Fibroblast of pulmonary artery (primary cell): ENCODE results near the gene PRMT7.

Experiments used
- DNase-seq: peaks from one replicate; pipeline ENCODE4 v3.0.0-alpha.2; 2010; ENCODE audit warnings: low read depth
- H3K4me3 ChIP-seq: replicated peaks from 2 replicates; pipeline ENCODE4 v1.5.1; 2011; ENCODE audit warnings: low read depth, mild to moderate bottlenecking, control low read depth, low read length, moderate library complexity
- CTCF ChIP-seq: IDR thresholded peaks from 2 replicates; pipeline ENCODE4 v1.5.1; 2011; ENCODE audit warnings: mild to moderate bottlenecking, control low read depth, low read length, inconsistent platforms; ENCODE audit errors: missing control alignments

Gene PRMT7

DNA sequence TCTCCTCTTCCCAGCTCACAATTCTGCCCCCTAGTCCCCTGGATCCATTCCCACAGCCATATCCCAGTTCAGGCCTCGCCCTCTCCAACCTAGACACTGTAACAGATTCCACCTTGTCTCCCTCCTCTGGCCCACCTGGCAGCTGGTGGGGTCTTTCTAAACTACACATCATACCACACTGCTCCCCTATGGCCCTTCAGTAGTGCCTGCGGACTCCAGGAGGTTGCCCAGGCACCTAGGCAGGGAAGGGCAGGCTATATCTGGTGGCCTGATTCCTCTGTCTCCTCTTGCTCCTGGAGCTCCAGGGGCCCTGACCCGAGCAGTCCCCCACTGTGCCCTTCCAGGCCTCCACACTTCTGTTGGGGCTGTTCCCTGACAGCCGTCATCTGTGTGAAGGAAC, 73.0 kb downstream of the PRMT7 start:
- H3K4me3 ChIP-seq, result no peak overlapping the region
- DNase-seq, result no peak
- TF ChIP-seq CTCF, result no peak

DNA sequence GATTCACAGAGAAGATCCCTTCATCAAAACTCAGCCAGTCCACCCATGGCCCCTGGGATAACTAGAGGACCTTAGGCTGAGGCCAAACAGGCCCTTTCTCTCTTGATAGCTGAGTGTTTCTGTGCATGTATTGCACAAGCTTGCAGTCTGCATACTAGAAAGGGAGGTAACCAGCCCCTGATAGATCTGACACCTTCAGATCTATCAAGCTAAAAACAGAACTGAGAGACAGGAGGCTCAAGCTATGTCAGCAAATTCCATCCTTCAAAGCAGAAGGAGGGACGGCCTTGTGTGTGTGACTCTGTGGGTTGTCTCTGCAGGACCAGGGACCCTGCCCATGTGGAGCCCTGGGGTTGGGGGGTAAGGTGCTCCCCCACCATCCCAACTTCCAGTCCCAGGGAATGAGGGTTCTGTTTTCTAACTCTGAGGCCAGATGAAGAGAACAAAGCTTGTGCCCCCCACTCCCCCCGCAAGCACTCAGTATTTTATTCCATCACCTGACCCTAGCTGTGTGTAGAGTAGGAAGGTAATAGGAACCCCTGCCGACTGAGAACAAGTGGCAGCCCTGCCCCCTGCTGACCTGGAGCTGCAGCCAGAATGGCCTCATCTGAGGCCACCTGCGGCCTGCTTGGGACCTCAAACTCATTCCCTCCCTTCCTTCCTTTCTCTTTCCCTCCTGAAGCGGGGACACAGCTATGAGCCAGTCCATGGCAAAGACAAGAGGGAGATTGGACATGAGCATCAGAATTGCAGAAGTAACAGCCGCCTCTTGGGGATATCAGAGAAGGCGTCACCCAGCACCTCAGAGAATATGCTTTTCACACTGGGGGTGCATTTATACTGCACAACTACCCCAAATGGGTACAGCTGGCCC, 73.7 kb downstream of the PRMT7 start:
- H3K4me3 ChIP-seq, result no peak overlapping the region
- no peak for TF ChIP-seq CTCF
- no peak for DNase-seq

- no peak for DNase-seq
These were observed 74.6 kb downstream of the PRMT7 start for GRCh38 chr16:68385371-68385770.

DNA sequence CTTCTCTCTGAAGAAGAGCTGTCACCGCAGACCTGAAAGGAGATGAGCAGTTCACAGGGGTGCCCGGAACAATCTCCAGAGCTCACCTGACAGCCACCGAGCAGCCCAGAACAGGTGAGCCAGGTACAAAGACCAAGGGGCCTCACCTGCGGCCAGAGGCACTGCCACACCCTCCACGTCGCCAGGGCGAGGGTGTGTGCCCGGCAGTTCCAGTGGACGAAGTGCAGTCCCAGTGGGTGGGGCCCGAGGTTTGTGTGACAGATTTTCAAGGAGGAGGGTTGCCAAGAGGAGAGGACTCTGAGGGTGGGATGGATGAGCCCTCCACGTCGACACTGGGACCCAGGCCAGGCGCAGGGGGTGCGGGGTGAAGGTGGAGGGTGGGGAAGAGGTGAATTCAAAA, 75.8 kb downstream of the PRMT7 start:
- TF ChIP-seq CTCF, result no peak
- H3K4me3 ChIP-seq, result no peak overlapping the region
- DNase-seq, result no peak

More at GRCh38 chr16:68385371-68385770, 74.6 kb downstream of the PRMT7 start:
- H3K4me3 ChIP-seq, result no peak overlapping the region
- TF ChIP-seq CTCF, result no peak

GRCh38 chr16:68387301-68387700, 76.5 kb downstream of the PRMT7 start:
- no peak for TF ChIP-seq CTCF
- no peak for DNase-seq
- H3K4me3 ChIP-seq, result no peak overlapping the region

DNA sequence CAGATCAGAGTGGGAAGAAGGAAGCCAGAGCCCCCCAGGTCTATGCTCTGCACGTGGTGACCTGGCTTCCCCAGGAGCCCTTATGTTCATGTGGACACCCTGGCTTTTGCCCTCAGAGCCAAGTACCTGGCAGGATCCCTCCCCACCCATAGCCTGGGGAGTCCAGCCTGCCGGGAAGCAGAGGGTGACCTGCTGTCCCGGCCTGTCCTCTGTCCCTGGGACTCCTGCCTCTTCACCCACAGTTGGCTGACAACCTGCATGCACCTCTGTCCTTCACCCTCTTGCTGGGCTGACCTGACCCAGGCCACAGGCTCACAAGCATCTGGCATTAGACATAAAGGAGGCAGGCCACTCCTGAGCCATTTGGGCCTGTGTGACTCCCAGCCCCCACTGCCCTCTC, 77.3 kb downstream of the PRMT7 start:
- no peak for TF ChIP-seq CTCF
- H3K4me3 ChIP-seq, result no peak overlapping the region
- DNase-seq, result no peak

DNA sequence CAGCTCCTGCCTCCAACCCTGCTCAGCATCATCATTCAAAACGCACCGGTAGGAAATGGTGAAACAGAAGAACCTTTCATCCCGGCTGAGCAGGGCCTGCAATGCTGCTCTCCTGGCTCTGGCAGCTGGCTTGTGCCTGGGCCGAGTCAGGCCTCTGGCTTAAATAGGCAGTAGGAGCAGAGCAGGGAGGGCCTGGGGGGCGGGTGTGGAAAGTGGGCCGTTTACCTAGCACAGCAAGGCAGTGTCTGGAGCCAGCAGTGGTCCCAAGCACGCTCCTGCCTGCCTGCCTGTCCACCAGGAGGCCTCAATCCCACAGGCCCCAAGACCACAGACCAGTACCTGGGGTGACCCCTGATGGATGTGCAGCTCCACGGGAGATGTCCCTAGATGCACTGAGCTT, 78.2 kb downstream of the PRMT7 start:
- H3K4me3 ChIP-seq, result no peak overlapping the region
- DNase-seq, result no peak
- no peak for TF ChIP-seq CTCF
